H1 (cell line): ENCODE data around the gene SNHG17. TPM values are rescaled to one million over a fixed set of nuclear protein-coding genes. Genes with fewer than 3 reads are reported as not detected.

ENCODE experiments used
- KDM1A ChIP-seq: fragments of 200-600, 300-600 bp; sonication (generic); IDR thresholded peaks from 2 replicates; pipeline ENCODE4 v1.7.1; 2016; ENCODE audit warnings: mild to moderate bottlenecking, low read length, borderline replicate concordance
- PHF8 ChIP-seq: fragments of 200-600 bp; sonication (generic); conservative IDR thresholded peaks from 2 replicates; pipeline ENCODE4 v1.7.1; 2012; ENCODE audit warnings: low read depth, mild to moderate bottlenecking, inconsistent platforms, low read length, moderate library complexity
- RXRA ChIP-seq: IDR thresholded peaks from 2 replicates; pipeline ENCODE4 v1.6.1; 2011; ENCODE audit warnings: low read depth, mild to moderate bottlenecking, low read length, moderate library complexity; ENCODE audit not compliant: insufficient read depth
- SIN3A ChIP-seq, 2 experiments: IDR thresholded peaks in 1 of 2; conservative IDR thresholded peaks in 1 of 2; 2 replicates each; pipeline ENCODE4 v1.6.1; 2011 to 2012; ENCODE audit warnings: low read length in 2 of 2, improper control_type of control experiment in 1 of 2, low read depth in 1 of 2, mild to moderate bottlenecking in 1 of 2
- TCF12 ChIP-seq: IDR thresholded peaks from 2 replicates; pipeline ENCODE4 v1.6.1; 2011; ENCODE audit warnings: low read depth, mild to moderate bottlenecking, low read length
- YY1 ChIP-seq: IDR thresholded peaks from 2 replicates; pipeline ENCODE4 v1.6.1; 2011; ENCODE audit warnings: low read depth, mild to moderate bottlenecking, low read length
- polyA plus RNA-seq, 7 experiments: library from polyadenylated mRNA; depleted of rRNA in 3 of 7; stranded (reverse) in 5 of 7; unstranded in 2 of 7; fragments of >200 nt in 5 of 7; fragments of 200-250 nt in 2 of 7; gene quantifications; 1 replicate in 5 of 7; 2 replicates in 1 of 7; 4 replicates in 1 of 7; pipeline versions ENCODE4 v1.2.1 to v1.2.3, GENCODE V29; 2011 to 2013; ENCODE audit warnings: missing spikeins in 2 of 7, mixed read lengths in 2 of 7
- total RNA-seq: library from RNA; stranded (reverse); fragmentation: NEBNext Ultra II Directional; extraction: Animal tissue kit (Norgen Biotek cat#: 25700); gene quantifications from 2 replicates; pipeline ENCODE4 v1.2.1, GENCODE V29; 2021
- TF ChIP-seq, protein P1 (sequence below), 3 experiments: IDR thresholded peaks; 1 replicate in 2 of 3; 2 replicates in 1 of 3; pipeline versions ENCODE4 v1.5.1 to v1.6.1; 2011; ENCODE audit warnings: low read length in 3 of 3, mild to moderate bottlenecking in 3 of 3, inconsistent platforms in 2 of 3, low read depth in 1 of 3, moderate library complexity in 1 of 3; ENCODE audit not compliant: insufficient read depth in 1 of 3; ENCODE audit errors: control extremely low read depth in 1 of 3

The SNHG17 gene
- total and polyA plus RNA-seq, 2 of the 8 experiments (the other 6 are each of a cell fraction or from before 2014, with no cell fraction given), result 59.4 to 59.8 TPM

DNA sequence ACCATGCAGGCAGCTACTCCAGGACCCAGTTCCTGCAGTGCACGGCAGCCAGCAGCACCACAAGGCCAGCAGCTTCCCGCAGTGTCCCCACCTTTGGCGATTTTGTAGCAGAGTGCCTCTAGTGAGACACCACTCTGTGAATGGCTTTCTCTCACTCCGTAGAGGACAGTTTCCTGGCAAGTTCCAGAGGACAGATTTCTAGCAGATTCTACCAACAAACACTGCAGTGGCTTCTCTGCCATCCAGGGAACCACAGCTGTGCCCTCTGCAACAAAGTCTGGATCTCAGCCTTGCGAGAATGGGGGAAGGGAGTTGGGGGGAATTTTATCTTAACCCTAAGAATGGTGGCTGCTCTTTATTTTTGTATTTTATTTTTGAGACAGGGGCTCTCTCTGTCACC lies 28.7 kb downstream of the SNHG17 start (continued):
- TF ChIP-seq PHF8 (no peak), TCF12 (no peak), YY1 (no peak), KDM1A (no peak), SIN3A (conservative IDR thresholded peaks at IDR 0.05 in 1 of 2, IDR thresholded peaks at IDR 0.05 in 1 of 2; ENCODE audit: low read depth in 1 of 2, low read length in 2 of 2) (no peak), RXRA (no peak)
- TF ChIP-seq, protein P1, sequence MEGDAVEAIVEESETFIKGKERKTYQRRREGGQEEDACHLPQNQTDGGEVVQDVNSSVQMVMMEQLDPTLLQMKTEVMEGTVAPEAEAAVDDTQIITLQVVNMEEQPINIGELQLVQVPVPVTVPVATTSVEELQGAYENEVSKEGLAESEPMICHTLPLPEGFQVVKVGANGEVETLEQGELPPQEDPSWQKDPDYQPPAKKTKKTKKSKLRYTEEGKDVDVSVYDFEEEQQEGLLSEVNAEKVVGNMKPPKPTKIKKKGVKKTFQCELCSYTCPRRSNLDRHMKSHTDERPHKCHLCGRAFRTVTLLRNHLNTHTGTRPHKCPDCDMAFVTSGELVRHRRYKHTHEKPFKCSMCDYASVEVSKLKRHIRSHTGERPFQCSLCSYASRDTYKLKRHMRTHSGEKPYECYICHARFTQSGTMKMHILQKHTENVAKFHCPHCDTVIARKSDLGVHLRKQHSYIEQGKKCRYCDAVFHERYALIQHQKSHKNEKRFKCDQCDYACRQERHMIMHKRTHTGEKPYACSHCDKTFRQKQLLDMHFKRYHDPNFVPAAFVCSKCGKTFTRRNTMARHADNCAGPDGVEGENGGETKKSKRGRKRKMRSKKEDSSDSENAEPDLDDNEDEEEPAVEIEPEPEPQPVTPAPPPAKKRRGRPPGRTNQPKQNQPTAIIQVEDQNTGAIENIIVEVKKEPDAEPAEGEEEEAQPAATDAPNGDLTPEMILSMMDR (IDR thresholded peaks at IDR 0.05; ENCODE audit: control extremely low read depth in 1 of 3, insufficient read depth in 1 of 3, low read depth in 1 of 3, low read length in 3 of 3), result no peak
